ENCODE data around the gene TTBK1. TPM values are rescaled to one million over a fixed set of nuclear protein-coding genes. Genes with fewer than 3 reads are reported as not detected.

TTBK1 gene
- total and polyA plus RNA-seq, 4 donors: 0.05 to 0.31 (median 0.12) TPM

- no peak for DNase-seq
- no peak for ATAC-seq (ENCODE audit: insufficient read depth, low FRiP score)
Measured at GRCh38 chr6:43296780-43297497, 53.7 kb downstream of the TTBK1 start.

GRCh38 chr6:43297644-43298564, 54.6 kb downstream of the TTBK1 start, which contains the start of gene SLC22A7:
SLC22A7 (plus strand) TSS chr6:43298260; CDS start chr6:43298359, 99 bp downstream.
- H3K9me3 ChIP-seq (ENCODE audit: control insufficient read depth in 4 of 4, insufficient read depth in 3 of 4, low read length in 3 of 4): no peaks in the 10 kb centered on the region
- no peak for TF ChIP-seq CTCF (IDR thresholded peaks at IDR 0.05; ENCODE audit: control extremely low read depth, extremely low read depth)
- peaks cover 0 to 3% (median 0%) of the 10 kb centered on the region in 3 donors for H3K27me3 ChIP-seq (ENCODE audit: control insufficient read depth in 3 of 3, insufficient read depth in 3 of 3, low read length in 2 of 3)
- H3K4me1 ChIP-seq (ENCODE audit: control insufficient read depth in 5 of 5, insufficient read depth in 5 of 5, low read length in 5 of 5): no peaks in the 10 kb centered on the region
- peak within 1 kb of the TSS in 1 of 2 donors; percentile 50 for H3K27ac ChIP-seq (ENCODE audit: low read depth in 1 of 2, low read length in 1 of 2)
- no peak within 1 kb of the TSS for H3K9ac ChIP-seq (ENCODE audit: insufficient read depth in 1 of 2, low read length in 2 of 2)
- no peak for ATAC-seq (ENCODE audit: insufficient read depth, low FRiP score)
- no peak within 1 kb of the TSS for H3K4me3 ChIP-seq
- no peaks in the 10 kb centered on the region for H3K36me3 ChIP-seq (ENCODE audit: control insufficient read depth in 4 of 4, insufficient read depth in 4 of 4, low read length in 4 of 4)
- 63 to 83% methylated on average over 10 of the region's 10 CpGs for WGBS, 2 donors
- DNase-seq: no peak

More at GRCh38 chr6:43296780-43297497, 53.7 kb downstream of the TTBK1 start:
- H3K27me3 ChIP-seq (ENCODE audit: control insufficient read depth in 3 of 3, insufficient read depth in 3 of 3, low read length in 2 of 3): peaks cover 0 to 3% (median 0%) of the 10 kb centered on the region in 3 donors
- TF ChIP-seq CTCF (IDR thresholded peaks at IDR 0.05; ENCODE audit: control extremely low read depth, extremely low read depth): no peak
- no peaks in the 10 kb centered on the region for H3K4me1 ChIP-seq (ENCODE audit: control insufficient read depth in 5 of 5, insufficient read depth in 5 of 5, low read length in 5 of 5)
- H3K9ac ChIP-seq (ENCODE audit: insufficient read depth in 1 of 2, low read length in 2 of 2): no peak overlapping the region
- no peak overlapping the region for H3K4me3 ChIP-seq
- no peaks in the 10 kb centered on the region for H3K9me3 ChIP-seq (ENCODE audit: control insufficient read depth in 4 of 4, insufficient read depth in 3 of 4, low read length in 3 of 4)
- WGBS, 2 donors: 83 to 86% methylated on average over 5 of the region's 5 CpGs
- H3K27ac ChIP-seq (ENCODE audit: low read depth in 1 of 2, low read length in 1 of 2): no peak overlapping the region
- no peaks in the 10 kb centered on the region for H3K36me3 ChIP-seq (ENCODE audit: control insufficient read depth in 4 of 4, insufficient read depth in 4 of 4, low read length in 4 of 4)

GRCh38 chr6:43298565-43299337, 55.5 kb downstream of the TTBK1 start:
- no peak overlapping the region for H3K27ac ChIP-seq (ENCODE audit: low read depth in 1 of 2, low read length in 1 of 2)
- no peaks in the 10 kb centered on the region for H3K9me3 ChIP-seq (ENCODE audit: control insufficient read depth in 4 of 4, insufficient read depth in 3 of 4, low read length in 3 of 4)
- 71 to 85% methylated on average over 12 of the region's 12 CpGs for WGBS, 2 donors
- H3K36me3 ChIP-seq (ENCODE audit: control insufficient read depth in 4 of 4, insufficient read depth in 4 of 4, low read length in 4 of 4): no peaks in the 10 kb centered on the region
- no peak overlapping the region for H3K9ac ChIP-seq (ENCODE audit: insufficient read depth in 1 of 2, low read length in 2 of 2)
- peaks cover 0 to 3% (median 0%) of the 10 kb centered on the region in 3 donors for H3K27me3 ChIP-seq (ENCODE audit: control insufficient read depth in 3 of 3, insufficient read depth in 3 of 3, low read length in 2 of 3)
- H3K4me3 ChIP-seq: no peak overlapping the region
- TF ChIP-seq CTCF (IDR thresholded peaks at IDR 0.05; ENCODE audit: control extremely low read depth, extremely low read depth): no peak
- no peaks in the 10 kb centered on the region for H3K4me1 ChIP-seq (ENCODE audit: control insufficient read depth in 5 of 5, insufficient read depth in 5 of 5, low read length in 5 of 5)
- DNase-seq (no peak), ATAC-seq (ENCODE audit: insufficient read depth, low FRiP score) (no peak)

Data from lung (tissue), 12 donors.